ENCODE data around the gene MSL3B.

MSL3B gene

GRCh38 chr2:233853353-233853752, 14.8 kb downstream of the MSL3B start:
- TF ChIP-seq, protein P1, sequence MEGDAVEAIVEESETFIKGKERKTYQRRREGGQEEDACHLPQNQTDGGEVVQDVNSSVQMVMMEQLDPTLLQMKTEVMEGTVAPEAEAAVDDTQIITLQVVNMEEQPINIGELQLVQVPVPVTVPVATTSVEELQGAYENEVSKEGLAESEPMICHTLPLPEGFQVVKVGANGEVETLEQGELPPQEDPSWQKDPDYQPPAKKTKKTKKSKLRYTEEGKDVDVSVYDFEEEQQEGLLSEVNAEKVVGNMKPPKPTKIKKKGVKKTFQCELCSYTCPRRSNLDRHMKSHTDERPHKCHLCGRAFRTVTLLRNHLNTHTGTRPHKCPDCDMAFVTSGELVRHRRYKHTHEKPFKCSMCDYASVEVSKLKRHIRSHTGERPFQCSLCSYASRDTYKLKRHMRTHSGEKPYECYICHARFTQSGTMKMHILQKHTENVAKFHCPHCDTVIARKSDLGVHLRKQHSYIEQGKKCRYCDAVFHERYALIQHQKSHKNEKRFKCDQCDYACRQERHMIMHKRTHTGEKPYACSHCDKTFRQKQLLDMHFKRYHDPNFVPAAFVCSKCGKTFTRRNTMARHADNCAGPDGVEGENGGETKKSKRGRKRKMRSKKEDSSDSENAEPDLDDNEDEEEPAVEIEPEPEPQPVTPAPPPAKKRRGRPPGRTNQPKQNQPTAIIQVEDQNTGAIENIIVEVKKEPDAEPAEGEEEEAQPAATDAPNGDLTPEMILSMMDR (conservative IDR thresholded peaks at IDR 0.05; ENCODE audit: low read length) = no peak
- H3K4me3 ChIP-seq (ENCODE audit: low read length) = peak overlapping the region; percentile 91
- DNase-seq (ENCODE audit: low read depth) = no peak

- TF ChIP-seq, protein P1 (conservative IDR thresholded peaks at IDR 0.05; ENCODE audit: low read length) = no peak
- DNase-seq (ENCODE audit: low read depth) = no peak
- H3K4me3 ChIP-seq (ENCODE audit: low read length) = peak overlapping the region; percentile 17
These were observed 16.1 kb downstream of the MSL3B start for GRCh38 chr2:233852056-233852455.

DNA sequence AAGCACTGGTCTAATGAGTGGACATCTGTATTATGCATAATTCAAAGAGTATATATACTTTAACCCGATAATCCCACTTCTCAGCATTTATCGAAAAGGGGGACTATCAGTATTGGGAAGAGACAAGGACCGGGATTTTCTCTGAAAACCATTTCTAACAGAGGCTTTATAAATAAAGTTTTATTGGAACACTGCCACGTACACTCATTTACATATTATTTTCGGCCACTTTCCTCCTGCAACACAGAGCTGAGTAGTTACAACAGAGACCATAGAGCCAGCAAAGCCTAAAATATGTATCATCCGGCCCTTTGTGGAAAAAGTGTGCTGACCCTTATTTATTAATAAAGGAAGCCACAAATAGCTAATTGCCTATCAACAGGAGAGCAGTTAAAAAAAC, 17.0 kb downstream of the MSL3B start:
- H3K4me3 ChIP-seq (ENCODE audit: low read length) = no peak overlapping the region
- TF ChIP-seq, protein P1 (conservative IDR thresholded peaks at IDR 0.05; ENCODE audit: low read length) = no peak
- no peak for DNase-seq (ENCODE audit: low read depth)

DNA sequence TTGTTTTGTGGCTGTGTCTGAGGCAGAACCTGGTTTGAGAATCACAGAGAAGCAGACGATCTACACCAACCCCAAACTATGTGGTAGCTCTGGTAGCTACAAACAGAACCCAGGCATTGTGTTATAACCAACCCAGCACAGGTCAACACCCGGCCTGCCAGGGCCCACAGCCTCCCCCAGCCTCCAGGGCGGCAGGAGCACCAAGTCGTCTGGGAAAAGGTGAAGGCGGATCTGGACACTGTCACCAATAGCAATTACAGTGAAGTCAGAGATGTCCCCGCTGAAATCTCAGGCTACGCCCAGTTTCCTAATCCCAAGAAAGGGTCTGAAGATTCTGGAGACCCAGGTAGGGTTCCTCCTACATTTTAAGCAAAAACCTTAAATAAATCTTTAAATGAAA, 17.4 kb downstream of the MSL3B start:
- TF ChIP-seq, protein P1 (conservative IDR thresholded peaks at IDR 0.05; ENCODE audit: low read length) = no peak
- H3K4me3 ChIP-seq (ENCODE audit: low read length) = no peak overlapping the region
- no peak for DNase-seq (ENCODE audit: low read depth)

GRCh38 chr2:233849607-233850271, 18.4 kb downstream of the MSL3B start:
- no peak for DNase-seq (ENCODE audit: low read depth)
- TF ChIP-seq, protein P1 (conservative IDR thresholded peaks at IDR 0.05; ENCODE audit: low read length) = no peak
- H3K4me3 ChIP-seq (ENCODE audit: low read length) = no peak overlapping the region

DNA sequence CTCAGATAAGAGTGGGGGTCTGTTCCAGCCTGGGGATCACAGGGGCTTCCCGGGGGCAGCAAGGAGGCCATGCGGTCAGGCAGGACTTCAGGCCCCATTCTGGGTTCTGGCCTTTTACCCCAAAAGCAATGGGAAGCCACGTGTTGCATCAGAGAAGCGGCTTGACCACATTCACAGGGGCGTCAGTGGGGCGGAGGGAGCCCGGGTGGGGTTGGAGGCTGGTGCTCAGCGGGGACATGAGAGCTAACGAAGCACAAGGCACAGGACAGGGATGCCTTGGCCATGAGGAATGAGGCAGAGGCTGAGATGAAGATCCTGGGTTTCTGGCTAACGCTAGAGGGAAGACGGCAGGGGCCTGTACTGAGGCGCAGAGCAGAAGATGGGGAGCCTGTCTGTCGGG, 19.9 kb downstream of the MSL3B start:
- DNase-seq (ENCODE audit: low read depth) = no peak
- H3K4me3 ChIP-seq (ENCODE audit: low read length) = no peak overlapping the region
- TF ChIP-seq, protein P1 (conservative IDR thresholded peaks at IDR 0.05; ENCODE audit: low read length) = no peak

- no peak overlapping the region for H3K4me3 ChIP-seq (ENCODE audit: low read length)
- no peak for DNase-seq (ENCODE audit: low read depth)
- TF ChIP-seq, protein P1 (conservative IDR thresholded peaks at IDR 0.05; ENCODE audit: low read length) = no peak
These were observed 20.8 kb downstream of the MSL3B start for GRCh38 chr2:233847248-233847898.
